NCI-H2029 (cell line): Measurements from ENCODE around the gene MARCHF2.

Experiments
- DNase-seq: peaks from one replicate; lab custom pipeline; 2025; lab: John Stamatoyannopoulos, UW

The MARCHF2 gene

GRCh38 chr19:8387688-8388611 lies 25.2 kb upstream of the MARCHF2 start:
- DNase-seq: peak; percentile 71

- no peak for DNase-seq
These were observed 24.5 kb upstream of the MARCHF2 start for GRCh38 chr19:8388612-8388958.

GRCh38 chr19:8389891-8390616 lies 23.1 kb upstream of the MARCHF2 start, which contains the start of gene RAB11B:
Gene RAB11B, plus strand, starts transcription at chr19:8390360. Its CDS starts 57 bp downstream, at chr19:8390417.
- DNase-seq: peak; percentile 99

- DNase-seq: peak; percentile 88
These were observed 22.5 kb upstream of the MARCHF2 start for GRCh38 chr19:8390617-8390981.

GRCh38 chr19:8391198-8392016 lies 21.7 kb upstream of the MARCHF2 start:
- no peak for DNase-seq

- no peak for DNase-seq
These were observed 21.0 kb upstream of the MARCHF2 start for GRCh38 chr19:8392017-8392591.

- no peak for DNase-seq
These were observed 19.8 kb upstream of the MARCHF2 start for GRCh38 chr19:8393192-8393870.

GRCh38 chr19:8393871-8394250 lies 19.2 kb upstream of the MARCHF2 start:
- DNase-seq: no peak

- DNase-seq: no peak
These were observed 17.5 kb upstream of the MARCHF2 start for GRCh38 chr19:8395621-8396082.

- DNase-seq: no peak
These were observed 16.9 kb upstream of the MARCHF2 start for GRCh38 chr19:8396185-8396562.

- no peak for DNase-seq
These were observed 16.4 kb upstream of the MARCHF2 start for GRCh38 chr19:8396563-8397203.

- DNase-seq: no peak
These were observed 15.8 kb upstream of the MARCHF2 start for GRCh38 chr19:8397271-8397670.

GRCh38 chr19:8397746-8398310 lies 15.3 kb upstream of the MARCHF2 start:
- no peak for DNase-seq

GRCh38 chr19:8398311-8398771 lies 14.8 kb upstream of the MARCHF2 start:
- no peak for DNase-seq

- no peak for DNase-seq
These were observed 13.4 kb upstream of the MARCHF2 start for GRCh38 chr19:8399681-8400188.

GRCh38 chr19:8401981-8402411 lies 11.1 kb upstream of the MARCHF2 start:
- DNase-seq: no peak

- DNase-seq: no peak
These were observed 9.8 kb upstream of the MARCHF2 start for GRCh38 chr19:8403098-8403819.

GRCh38 chr19:8403820-8404109 lies 9.3 kb upstream of the MARCHF2 start:
- no peak for DNase-seq

GRCh38 chr19:8404391-8405151 lies 8.5 kb upstream of the MARCHF2 start:
- no peak for DNase-seq
